GM20000 (cell line): ENCODE results near the gene CNR2.

Experiments used
- DNase-seq: peaks from one replicate; pipeline ENCODE4 v3.0.0; 2012; ENCODE audit warnings: low spot score
- CTCF ChIP-seq: IDR thresholded peaks from 2 replicates; pipeline ENCODE4 v1.5.1; 2012; ENCODE audit warnings: mild to moderate bottlenecking, control low read depth; ENCODE audit errors: extremely low read depth, missing control alignments

The CNR2 gene

GRCh38 chr1:23825762-23826522 lies 87.2 kb downstream of the CNR2 start:
- TF ChIP-seq CTCF: no peak
- peak; percentile 71 for DNase-seq

- TF ChIP-seq CTCF: no peak
- peak; percentile 91 for DNase-seq
These were observed 87.9 kb downstream of the CNR2 start, which contains the start of gene HMGCL for GRCh38 chr1:23825076-23825761. Gene HMGCL, minus strand, starts transcription at chr1:23825429. Its CDS starts 14 bp downstream, at chr1:23825415.

- no peak for TF ChIP-seq CTCF
- DNase-seq: no peak
These were observed 88.5 kb downstream of the CNR2 start for GRCh38 chr1:23824711-23825075.

GRCh38 chr1:23823767-23824166 lies 89.4 kb downstream of the CNR2 start:
- no peak for DNase-seq
- no peak for TF ChIP-seq CTCF
